B cell (primary cell): ENCODE data around the gene PXK.

Experiments used
- EZH2 ChIP-seq: IDR thresholded peaks from 2 replicates; pipeline ENCODE4 v1.6.1; 2012; ENCODE audit warnings: borderline replicate concordance, low read depth, mild to moderate bottlenecking, moderate library complexity, low read length; ENCODE audit not compliant: insufficient read depth, poor library complexity, severe bottlenecking
- TF ChIP-seq, protein P1 (sequence below): fragments of 200-600 bp; IDR thresholded peaks from one replicate; pipeline ENCODE4 v1.8.0; 2022; ENCODE audit warnings: antibody characterized with exemption, mild to moderate bottlenecking

DNA sequence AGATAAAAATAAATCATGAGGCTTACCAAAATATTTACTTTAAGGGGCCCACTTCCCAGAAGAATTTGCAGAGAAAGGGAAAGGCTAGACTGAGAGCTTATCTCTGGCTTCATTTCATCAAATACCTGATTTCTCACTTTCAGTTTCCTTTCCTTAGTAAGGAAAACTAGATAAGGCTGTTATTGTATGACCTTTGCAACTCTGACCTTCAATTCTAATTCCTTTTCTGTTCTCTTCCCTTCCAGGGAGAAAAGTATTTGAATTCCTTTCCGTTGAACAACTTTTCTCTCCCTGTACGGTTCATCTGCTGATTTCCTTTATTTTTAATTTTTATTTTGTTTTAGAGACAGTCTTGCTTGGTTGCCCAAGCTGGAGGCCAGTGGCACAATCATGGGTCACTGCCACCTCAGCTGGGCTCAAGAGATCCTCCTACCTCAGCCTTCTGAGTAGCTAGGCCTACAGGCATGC lies 7.1 kb upstream of the PXK start:
- TF ChIP-seq, protein P1, sequence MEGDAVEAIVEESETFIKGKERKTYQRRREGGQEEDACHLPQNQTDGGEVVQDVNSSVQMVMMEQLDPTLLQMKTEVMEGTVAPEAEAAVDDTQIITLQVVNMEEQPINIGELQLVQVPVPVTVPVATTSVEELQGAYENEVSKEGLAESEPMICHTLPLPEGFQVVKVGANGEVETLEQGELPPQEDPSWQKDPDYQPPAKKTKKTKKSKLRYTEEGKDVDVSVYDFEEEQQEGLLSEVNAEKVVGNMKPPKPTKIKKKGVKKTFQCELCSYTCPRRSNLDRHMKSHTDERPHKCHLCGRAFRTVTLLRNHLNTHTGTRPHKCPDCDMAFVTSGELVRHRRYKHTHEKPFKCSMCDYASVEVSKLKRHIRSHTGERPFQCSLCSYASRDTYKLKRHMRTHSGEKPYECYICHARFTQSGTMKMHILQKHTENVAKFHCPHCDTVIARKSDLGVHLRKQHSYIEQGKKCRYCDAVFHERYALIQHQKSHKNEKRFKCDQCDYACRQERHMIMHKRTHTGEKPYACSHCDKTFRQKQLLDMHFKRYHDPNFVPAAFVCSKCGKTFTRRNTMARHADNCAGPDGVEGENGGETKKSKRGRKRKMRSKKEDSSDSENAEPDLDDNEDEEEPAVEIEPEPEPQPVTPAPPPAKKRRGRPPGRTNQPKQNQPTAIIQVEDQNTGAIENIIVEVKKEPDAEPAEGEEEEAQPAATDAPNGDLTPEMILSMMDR = no peak
- TF ChIP-seq EZH2 = no peak
